ENCODE data around the gene MTM1.

MTM1 gene

DNA sequence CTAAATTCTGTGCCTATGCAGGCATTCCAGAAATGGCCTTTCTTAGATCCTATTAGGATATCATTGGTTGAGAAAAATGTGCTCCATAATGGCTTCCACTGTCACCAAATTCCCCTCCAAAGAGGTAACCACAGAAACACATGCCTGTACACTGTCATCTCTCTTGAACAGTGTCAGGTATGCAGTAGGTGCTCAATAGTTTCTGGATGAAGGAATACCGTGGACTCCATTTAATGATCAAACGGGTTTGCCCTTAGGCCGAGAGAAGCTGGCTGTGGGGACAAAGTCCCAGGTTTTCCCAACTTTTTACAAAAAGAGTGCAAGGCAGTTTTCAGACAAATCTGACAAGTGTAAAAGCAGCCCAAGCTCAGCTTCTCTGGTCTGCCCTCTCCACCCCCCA lies 16.5 kb upstream of the MTM1 start:
- no peak for DNase-seq

DNA sequence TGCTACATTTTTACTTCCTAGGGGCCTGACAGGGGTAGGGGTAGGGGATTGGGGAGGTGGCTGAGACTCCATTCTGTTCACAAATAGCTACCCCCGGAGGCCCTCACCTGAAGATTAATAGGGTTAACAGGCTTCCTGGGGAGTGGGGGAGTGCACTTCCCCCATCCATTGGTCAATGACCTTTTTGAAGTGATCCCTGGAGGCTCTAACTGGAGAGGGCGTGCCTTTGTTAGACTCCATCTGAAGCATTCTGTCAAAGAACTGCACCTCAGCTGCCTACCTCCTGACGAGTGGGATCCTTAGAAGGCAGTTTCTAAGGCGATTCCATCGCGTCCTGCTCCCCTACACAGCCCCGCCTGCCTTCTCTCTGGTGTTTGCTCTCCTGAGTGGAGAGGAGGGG lies 10.0 kb upstream of the MTM1 start:
- DNase-seq: no peak

DNA sequence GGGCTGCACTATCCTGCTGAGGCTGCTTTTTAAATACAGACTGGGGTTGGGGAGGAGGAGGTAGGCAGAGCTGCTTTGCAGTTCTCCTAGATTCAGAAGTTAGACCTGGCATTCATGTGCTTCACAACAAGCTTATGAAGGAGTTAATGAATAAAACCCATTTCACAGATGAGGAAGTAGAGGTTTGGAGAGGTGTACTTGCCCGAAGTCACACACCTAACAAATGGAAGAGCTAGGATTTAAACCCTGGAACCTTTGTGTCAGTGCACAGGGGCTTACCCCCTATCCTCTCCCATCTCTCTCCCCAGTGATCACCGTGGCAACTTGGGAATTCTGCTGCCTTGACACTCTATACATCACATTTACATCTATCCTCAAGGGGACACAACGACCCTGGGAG lies 3.6 kb upstream of the MTM1 start:
- DNase-seq: no peak

DNA sequence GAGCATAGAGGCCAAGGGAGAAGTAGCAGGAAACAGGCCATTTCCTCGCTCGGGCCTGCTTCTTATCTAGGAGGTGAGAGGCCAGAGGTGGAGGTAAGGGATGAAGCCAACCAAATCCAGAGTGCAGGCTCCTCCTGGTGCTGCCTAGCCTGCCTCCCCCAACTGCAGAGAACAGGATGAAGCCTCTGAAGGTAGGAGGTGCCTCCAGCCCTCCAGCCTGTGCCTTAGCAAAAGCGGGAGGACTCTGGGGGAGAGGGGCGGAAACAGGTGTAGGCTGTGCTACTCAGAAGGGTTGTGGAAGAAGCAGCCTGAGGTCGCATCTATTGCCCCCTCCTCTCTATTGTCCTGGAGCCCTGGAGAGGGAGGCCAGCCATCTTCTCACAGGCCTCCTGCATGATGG lies 2.9 kb upstream of the MTM1 start:
- DNase-seq: no peak

DNA sequence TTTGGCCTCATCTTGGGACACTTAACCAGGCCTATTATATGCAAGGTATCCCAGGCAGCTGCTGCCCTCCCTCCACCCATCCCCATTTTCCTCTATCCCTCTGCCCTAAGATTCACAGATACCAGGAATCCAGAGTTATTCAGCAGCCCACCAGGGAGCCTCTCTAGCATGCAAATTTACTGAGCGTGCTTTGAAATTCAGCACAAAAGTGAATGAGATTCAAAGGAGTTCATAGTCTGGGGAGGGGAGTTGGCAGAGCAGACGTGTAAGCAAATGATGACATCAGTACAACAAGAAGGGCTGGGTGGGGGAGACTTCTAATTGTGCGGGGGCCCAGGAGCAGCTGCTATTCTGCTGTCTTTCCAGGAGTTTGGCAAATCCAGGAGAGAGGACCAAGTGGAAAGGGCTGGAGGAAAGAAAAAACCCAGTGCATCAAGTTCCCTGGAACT lies 1.7 kb upstream of the MTM1 start:
- no peak for DNase-seq

DNA sequence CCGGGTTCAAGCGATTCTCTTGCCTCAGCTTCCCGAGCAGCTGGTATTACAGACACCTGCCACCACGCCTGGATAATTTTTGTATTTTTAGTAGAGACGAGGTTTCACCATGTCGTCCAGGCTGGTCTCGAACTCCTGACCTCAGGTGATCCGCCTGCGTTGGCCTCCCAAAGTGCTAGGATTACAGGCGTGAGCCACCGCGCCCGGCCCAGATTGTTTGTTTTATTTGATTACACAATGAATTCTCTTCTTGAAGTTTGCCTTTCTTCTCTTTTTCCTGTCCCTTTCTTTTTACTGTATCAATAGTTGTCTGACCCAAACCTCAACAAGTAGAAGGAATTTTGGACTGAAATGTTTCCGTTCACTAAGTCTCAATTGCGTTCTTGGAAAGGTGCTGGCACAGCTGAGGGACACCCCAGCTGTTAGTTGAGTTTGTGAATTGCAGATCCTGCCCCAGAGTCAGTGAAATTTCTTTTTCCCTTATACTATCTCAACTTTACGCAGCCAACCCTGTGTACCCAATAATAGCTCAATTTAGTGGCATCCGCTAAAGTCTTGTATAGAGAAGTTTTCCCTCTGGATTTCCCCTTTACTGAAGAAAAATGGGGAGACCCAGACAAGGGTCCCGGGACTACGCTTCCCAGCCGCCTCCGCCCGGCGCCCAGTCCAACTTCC lies 639 bp upstream of the MTM1 start:
- DNase-seq: no peak

DNA sequence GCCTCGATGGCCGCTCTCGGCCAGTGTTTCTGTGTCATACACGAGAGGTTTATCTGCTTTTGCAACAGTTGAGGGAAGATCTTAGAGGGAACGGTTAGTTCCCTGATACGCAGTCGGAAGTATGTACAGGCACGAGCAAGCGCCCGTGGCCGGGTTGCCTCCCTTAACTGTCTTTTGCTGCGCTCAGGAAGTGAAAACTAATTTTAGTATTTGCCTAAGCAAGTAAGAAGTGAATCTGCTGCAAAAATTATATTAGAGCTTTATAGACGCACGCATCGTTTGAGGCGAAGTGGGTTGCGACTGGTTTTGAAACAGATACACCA lies 695 bp downstream of the MTM1 start:
- no peak for DNase-seq

DNA sequence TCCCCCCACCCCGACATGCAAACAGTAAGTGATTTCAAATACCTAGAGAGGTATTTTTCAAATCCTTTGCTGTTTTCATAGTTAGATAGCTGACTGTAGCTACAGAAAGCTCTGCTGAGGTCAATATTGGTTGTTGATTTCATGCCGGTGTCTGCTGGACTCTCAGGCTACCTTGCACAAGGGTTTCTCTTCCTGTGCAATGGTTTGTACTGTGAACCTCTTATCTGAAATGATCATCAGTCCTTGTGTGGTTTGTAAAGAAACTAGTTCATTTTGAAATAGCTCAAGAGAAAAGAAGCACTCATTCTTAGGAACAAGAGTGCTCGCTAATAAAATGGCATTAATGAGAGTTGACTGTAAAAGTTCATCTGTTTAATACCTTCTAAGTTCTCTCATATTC lies 2.1 kb downstream of the MTM1 start:
- no peak for DNase-seq

DNA sequence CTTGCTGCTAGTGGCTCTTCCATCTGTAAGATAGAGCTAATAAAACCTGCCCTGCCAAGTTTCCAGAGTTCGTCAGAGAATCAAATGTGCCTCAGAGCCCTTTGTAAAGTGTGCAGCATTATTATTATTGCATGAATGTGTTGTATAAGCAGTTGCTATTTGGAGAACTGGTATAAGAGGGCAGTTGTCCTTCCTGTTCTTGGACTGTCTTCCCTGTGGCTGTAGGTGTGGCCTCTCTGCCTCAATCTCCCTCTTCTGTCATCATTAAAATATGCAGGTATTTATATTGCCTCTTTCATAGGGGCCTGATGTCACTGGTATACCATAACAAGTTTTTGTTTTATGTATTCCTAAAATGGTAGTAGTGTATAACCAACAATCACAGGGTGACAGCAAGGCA lies 3.8 kb downstream of the MTM1 start:
- no peak for DNase-seq

DNA sequence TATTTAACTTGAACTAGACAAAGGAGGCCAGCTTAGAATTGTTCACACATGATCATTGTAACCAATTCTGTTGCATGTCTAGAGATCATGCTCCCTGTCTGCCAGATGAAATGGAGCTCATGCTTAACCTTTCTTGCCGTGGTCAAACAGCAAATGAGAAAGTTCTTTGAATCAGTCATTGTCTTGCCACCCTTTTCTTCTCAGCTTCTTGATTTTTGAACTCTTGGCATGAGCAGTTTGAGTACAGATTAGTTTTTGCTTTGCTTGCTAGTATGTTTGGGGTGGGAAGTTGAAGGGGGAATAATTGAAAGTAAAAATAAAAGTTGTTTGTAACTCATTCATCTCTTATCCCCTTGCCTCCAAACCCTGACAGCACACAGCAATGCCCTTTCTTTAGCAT lies 4.7 kb downstream of the MTM1 start:
- no peak for DNase-seq

DNA sequence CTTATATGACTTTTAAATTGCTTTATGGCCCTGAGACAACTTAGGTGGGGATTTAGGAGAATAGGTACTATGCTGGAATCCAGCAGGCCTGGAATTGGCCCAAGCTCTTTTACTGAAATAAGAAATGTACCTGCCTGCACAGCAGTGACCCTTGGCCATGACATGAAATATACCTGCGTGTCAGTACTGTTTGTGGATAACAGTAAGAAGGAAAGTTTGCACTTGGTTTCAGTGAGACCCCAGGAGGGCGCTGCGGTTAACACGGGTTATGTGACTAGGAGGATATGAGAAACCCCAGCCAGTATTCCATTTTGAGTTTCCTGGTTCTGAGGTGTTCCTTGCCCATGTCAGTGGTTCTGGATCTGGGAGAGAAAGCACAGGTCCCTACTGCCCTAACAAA lies 5.3 kb downstream of the MTM1 start:
- DNase-seq: no peak

DNA sequence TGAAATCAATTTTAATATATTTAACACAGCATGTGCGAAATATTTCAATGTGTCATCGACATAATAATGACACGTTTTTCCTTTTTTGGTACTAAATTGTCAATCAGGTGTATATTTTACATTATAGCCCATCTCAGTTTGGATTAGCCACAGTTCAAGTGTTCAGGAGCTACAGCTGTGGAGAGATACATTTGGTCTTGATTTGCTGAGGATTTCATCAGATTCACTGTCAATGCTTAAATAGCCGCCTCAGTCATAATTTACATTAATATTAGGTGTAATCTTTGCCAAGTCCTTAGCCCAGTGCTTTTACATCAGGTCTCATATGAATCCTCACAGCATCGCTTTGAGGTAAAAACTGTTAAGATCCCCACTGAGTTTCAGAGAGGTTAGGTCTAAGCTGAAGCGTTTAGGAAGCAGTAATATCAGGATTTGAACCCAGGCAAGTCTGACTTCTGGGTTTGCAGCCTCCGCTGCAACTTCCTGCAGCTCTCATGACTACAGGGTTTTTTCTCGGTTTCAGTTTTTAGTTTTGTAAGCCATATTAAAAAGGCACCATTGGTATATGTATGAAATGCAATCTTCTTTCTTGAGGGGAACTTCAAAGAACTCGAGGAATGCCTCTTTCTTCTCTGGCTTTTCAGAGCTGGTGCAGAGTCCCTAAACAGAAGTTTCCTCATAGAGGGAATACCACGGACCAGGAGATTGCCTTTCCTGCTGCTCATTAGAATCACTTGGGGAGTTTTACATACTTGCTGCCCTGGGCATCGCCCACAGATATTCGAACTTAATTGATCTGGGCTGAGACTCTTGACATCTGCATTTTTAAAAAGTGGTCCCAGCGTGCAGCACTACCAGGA lies 6.4 kb downstream of the MTM1 start:
- no peak for DNase-seq

DNA sequence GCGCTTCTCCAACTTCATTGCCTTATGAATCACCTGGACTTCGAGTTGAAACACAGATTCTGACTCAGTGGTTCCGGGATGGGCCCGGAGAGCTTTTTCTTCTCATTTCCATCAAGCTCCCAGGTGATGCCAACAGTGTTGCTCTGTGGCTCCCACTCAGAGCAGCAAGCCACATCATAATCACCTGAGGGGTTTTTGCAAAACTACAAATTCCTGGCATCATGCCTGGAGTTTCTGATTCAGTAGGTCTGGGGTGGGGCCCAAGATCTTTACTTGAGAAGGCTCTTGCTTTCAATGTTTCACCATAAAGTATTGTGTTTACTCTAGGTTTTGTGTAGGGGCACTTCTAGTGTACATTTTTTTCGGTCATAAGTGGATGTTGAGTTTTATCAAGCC lies 7.0 kb downstream of the MTM1 start:
- DNase-seq: peak; percentile 65

DNA sequence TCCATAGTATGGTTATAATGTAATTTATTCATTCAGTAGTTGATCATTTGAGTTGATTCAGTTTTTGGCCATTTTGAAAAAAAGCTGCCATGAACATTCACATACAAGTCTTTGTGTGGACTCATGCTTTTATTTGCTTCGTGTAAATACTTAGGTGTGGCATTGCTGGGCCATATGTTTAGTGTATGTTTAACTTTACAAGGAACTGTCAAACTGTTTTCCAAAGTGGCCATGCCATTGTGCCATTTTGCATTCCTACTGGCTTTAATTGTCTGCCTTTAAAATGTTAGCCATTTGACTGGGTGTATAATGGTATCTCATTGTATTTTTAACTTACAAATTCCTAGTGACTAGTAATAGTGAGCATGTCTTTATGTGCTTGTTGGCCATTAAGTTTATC lies 8.8 kb downstream of the MTM1 start:
- DNase-seq: no peak

DNA sequence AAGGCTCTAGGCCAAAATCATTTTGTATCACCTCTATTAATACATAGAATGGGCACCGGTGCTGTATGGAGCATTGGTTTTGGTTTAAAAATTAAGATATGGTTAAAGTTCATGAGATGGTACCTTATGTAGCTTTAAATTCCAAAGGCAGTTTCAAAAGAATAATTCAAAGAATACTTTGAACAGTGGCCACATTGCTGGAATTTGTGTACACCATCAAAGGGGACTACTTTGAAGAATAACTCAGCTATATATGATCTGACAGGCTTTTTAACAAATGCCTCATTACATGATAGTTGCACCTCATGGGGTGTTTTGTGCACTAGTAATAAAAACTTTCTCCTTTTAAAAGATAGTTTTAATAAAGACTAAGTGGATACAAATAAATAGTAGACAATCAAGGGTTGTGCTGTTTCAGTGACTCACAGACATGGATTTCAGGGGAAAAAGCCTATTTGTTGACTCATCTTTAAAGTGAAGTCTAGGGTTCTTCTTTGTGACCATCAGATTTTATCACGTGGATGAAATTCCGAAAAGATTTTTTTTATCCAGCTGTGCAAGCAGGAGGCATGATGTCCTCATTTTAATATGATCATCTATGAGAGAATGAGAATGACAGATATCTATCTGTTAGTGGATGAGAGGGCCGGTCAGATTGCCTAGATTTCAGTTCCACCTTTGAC lies 12.8 kb downstream of the MTM1 start:
- peak; percentile 51 for DNase-seq

DNA sequence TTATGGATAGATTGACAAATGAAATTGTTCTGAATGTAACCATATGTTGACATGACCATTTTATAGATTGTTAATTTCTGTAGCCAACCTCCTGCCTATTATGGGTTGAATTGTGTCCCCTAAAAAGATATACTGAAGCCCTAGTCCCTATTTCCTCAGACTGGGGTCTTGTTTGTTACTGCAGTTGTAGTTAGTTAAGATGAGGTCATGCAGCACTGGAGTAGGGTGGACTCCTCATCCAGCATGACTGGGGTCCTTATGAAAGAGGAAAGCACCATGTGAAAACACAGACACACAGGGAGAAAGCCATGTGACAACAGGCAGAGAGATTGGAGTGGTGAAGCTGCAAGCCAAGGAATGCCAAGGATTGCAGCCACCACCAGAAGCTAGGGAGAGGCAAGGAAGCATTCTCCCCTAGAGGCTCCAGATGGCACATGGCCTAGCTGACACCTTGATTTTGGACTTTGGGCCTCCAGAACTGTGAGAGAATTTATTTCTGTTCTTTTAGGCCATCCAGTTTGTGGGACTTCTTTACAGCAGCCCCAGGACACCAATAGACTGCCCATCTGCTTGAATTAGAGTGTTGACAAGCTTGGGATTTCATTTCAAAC lies 14.0 kb downstream of the MTM1 start:
- no peak for DNase-seq

DNA sequence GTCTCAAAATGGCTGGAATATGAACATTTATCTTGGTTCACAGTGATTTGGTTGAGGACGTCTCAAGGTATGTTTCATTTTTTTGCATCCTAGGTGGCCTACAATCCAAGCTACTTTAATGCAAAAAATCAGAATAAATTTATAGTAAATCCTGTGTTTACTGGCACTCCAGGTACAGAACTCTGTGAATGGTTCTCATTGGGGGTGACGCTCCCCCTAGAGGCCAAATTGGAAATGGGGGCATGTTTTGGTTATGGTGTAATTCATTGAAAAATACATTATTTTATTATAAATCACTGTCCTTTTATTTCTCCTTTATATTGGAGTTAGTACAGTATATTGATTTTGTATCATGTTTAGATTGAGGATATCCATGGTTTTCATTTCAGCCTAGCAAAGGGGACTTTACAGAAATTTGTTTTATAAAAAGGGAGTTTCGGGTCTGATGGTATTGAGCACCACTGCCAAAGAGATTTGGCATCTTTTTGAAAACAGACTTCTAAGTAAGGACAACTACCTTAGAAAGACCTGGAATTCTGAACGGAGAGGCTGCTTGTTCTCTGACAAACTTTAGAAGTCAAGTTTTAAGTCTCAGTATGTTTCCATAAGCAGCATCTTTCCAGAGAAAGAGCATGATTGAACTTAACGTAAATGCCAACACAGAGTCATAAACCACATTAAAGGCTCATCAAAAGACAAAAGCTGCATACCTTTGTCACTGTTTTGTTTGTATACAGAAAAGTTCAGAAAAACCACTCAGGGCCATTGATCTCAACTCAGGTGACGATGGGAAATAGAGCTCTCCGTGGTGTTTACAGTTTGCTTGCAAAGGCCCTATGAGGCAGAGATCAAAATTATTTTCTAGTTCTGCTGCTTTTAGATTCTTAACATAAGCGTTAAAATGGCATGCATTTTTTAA lies 19.4 kb downstream of the MTM1 start:
- DNase-seq: no peak

DNA sequence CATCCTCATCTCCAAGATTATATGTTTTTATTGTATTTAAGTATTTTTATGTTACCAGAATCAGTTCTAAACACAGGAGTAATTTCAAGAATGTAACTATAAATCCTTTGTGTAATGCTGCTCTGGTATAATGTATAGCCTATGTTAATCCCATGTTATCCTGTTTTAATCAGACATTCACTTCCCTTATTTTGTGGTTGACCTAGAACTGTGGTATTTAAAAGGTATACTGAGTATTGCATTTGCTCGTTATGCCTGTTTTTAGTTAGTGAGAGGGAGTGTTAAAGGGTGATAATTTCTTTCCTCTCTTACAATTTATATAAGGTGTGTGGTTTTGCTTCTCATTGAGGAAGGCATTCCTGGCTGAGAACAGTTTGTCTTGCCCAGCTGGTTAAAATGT lies 26.2 kb downstream of the MTM1 start:
- DNase-seq: no peak

DNA sequence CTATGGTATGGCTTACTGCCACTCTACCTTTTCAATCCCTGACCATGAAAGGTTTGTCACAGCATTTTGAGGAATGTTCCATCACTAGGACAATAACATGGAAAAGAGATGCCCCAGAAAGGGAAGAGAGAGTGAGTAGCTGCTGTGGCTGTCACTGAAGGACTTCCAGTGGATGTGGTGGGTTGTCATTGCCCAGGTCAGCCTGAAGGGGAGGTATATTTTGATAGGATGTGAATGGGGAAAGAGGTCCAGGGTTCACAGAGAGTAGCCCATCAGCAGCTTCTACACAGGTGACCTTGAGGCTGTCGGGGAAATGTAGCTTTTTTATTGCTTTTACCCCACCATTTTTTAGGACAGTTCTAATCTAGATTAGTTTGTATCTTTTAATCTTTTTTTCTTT lies 30.8 kb downstream of the MTM1 start:
- no peak for DNase-seq

DNA sequence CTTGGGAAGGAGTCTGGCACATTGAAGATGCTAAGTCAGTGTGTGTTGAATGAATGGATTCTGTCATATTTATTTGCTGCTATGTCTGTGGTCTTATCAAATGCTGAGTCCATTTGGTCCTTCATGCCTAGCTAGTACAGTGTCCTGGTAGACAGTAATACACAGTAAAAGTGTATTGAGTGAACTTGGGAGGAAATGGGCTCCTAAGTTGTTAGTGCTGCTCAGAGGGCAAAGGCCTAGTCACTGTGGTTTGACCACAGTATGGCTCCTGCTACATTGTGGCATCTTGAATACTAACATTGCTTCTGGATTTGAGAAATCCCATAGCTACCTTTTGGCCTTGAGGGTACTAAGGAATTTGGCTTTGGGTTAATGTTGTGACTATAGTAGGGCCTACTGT lies 33.9 kb downstream of the MTM1 start:
- DNase-seq: no peak

DNA sequence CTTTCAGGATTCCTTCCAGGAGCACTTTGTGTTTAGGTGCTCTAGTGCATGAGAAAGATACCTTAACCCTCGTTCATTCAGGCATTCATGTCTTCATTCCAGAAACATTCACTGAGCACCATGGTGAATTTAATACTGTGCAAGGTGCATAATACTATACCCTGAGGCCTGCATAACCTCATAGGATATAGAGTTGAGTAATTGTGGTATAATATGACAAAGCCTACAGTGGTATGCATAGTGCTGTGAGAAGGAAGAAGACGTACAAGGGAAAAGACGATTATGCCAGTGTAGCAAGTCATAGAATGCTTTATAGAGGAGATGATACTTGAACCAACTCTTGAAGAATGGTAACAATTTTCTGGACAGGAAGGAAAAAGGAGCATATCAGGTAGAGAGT lies 34.3 kb downstream of the MTM1 start:
- DNase-seq: no peak

DNA sequence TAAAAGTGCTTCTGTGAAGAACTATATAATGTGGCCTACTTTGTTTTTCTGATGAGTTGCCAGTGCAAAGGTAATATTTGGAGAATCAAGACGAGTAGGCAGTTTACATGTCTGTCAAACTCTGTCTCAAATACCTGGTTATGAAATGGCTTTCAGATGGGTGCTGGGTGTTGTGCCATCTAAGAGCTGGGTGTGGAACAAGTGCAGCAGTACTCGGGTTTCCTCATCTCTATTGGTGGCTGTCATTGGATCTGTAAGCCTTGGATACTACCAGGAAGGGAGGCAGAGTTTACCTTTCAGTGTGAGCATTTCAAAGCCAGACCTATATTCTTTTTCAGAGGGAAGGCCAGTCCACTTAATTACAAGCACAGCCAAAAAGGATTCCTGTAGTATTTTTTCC lies 37.2 kb downstream of the MTM1 start:
- DNase-seq: no peak

DNA sequence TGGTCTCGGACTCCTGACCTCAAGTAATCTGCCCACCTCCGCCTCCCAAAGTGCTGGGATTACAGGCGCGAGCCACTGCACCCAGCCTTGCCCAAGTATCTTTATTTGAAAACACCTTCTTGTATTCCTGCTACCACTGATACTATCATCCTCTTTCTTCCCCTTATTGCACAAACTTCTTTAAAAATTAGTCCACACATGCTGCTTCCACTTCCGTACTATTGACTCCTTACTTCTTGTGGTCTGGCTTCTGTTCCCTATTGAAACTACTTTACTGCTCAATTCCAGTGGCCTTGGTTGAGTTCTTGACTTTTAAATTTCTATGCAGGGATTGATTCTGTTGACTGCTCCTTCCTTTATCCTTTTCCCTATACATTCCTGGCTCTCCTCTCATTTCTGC lies 38.8 kb downstream of the MTM1 start:
- no peak for DNase-seq

Measured in NCI-H226 (cell line).